Body of pancreas (tissue), 2 donors: ENCODE data around the gene ATP13A2. TPM values are rescaled to one million over a fixed set of nuclear protein-coding genes. Genes with fewer than 3 reads are reported as not detected.

Experiments used
- total RNA-seq, 2 donors: library from RNA; depleted of rRNA; stranded (reverse); fragments of >200 nt; gene quantifications; one replicate each; pipeline ENCODE4 v1.1.0, GENCODE V29; 2016

The ATP13A2 gene
- total RNA-seq, 2 donors from 2014 or later = 56.8 to 61.0 TPM

Other genes with a start within 250 kb of the ATP13A2 start
- gene RNU1-2, start 115.9 kb downstream of the ATP13A2 start, total RNA-seq = over 10,000 TPM in 1 of 2 donors, under 1 TPM in 1; under 0.01 to 15,479 TPM
- gene CROCC, start 90.0 kb downstream of the ATP13A2 start, total RNA-seq = 100 to 1,000 TPM in 1 of 2 donors, 10 to 100 TPM in 1; 49.8 to 151 TPM
- 10 to 100 TPM in 1 of 2 donors, 1 to 10 TPM in 1; 1.3 to 13.5 TPM for gene MFAP2, start 31.3 kb downstream of the ATP13A2 start, total RNA-seq
- gene SDHB, start 42.1 kb upstream of the ATP13A2 start, total RNA-seq = 10 to 100 TPM; 38.9 to 59.4 TPM
- 1 to 10 TPM; 2.3 to 3.0 TPM for gene PADI2, start 107.5 kb upstream of the ATP13A2 start, total RNA-seq
- not detected for gene PADI1, start 193.2 kb upstream of the ATP13A2 start, total RNA-seq
- gene PADI3, start 237.2 kb upstream of the ATP13A2 start, total RNA-seq = not detected